Measurements from ENCODE around the gene SUN2. TPM values are rescaled to one million over a fixed set of nuclear protein-coding genes. Genes with fewer than 3 reads are reported as not detected.
A peak's percentile ranks its signal among the peaks of the same experiment; 100 is the strongest.

Gene SUN2
- total and polyA plus RNA-seq, 10 of the 15 experiments (the other 5 are each of a cell fraction or from before 2014, with no cell fraction given) = 0.18 to 107 (median 35.9) TPM

GRCh38 chr22:38712486-38713207 is 43.2 kb downstream of the SUN2 start:
- no peaks in the 10 kb centered on the region for H3K27me3 ChIP-seq (replicated peaks in 1 of 2; ENCODE audit: control insufficient read depth in 2 of 2, insufficient read depth in 2 of 2, low read length in 1 of 2)
- H3K4me3 ChIP-seq = no peak overlapping the region
- RAD21 ChIA-PET (ENCODE audit: unreplicated experiment) = no interaction called here
- no peak for ATAC-seq
- DNase-seq (ENCODE audit: low read depth, low spot score) = no peak
- H3K9me3 ChIP-seq (replicated peaks; ENCODE audit: control insufficient read depth, insufficient read depth, low read length) = no peaks in the 10 kb centered on the region
- H3K36me3 ChIP-seq (ENCODE audit: control insufficient read depth in 2 of 2, insufficient read depth in 2 of 2, low read length in 1 of 2) = peaks cover 21 to 32% of the 10 kb centered on the region in 2 experiments
- BruUV-seq (replicated peaks) = no TSS peak
- SMC1A ChIA-PET (ENCODE audit: uncharacterized antibody, unreplicated experiment) = interaction anchor here (1.2 to 1.5 kb wide), 2 partner anchors 12 to 15 kb away, joined by 3 to 5 read pairs; no protein-coding TSS in a partner anchor
- FAIRE-seq = no peak
- CTCF ChIA-PET = no interaction called here
- in situ Hi-C loops (cut with MboI) = no loop called here
- peaks cover 71% of the 10 kb centered on the region for H3K79me2 ChIP-seq (ENCODE audit: control insufficient read depth, insufficient read depth, low read length)
- peaks cover 17% of the 10 kb centered on the region for H3K4me1 ChIP-seq (ENCODE audit: control insufficient read depth, insufficient read depth, low read length)
- POLR2A ChIA-PET = interaction anchor here (1.7 kb wide), 1 partner anchor 16 kb away, joined by 4 read pairs; no protein-coding TSS in a partner anchor
- intact Hi-C loops (cut with micrococcal nuclease; ENCODE audit: unreplicated experiment) = no loop called here
- no peak overlapping the region for H3K9ac ChIP-seq (ENCODE audit: control insufficient read depth, insufficient read depth, low read length)
- H4K20me1 ChIP-seq (ENCODE audit: control insufficient read depth, insufficient read depth) = peaks cover 24% of the 10 kb centered on the region
- H3K27ac ChIP-seq (ENCODE audit: control insufficient read depth, insufficient read depth) = no peak overlapping the region
- no peak overlapping the region for H2AFZ ChIP-seq (ENCODE audit: control insufficient read depth, low read depth, low read length)
- H3K4me2 ChIP-seq (ENCODE audit: control insufficient read depth, insufficient read depth) = peak overlapping the region; percentile 8; the same call in 1 of the 2 replicates
- WGBS (ENCODE audit: insufficient coverage, insufficient replicate concordance, low lambda C conversion rate, missing lambda C conversion rate) = 94% methylated on average over 11 of the region's 11 CpGs
- no peak for TF ChIP-seq PAX5 (IDR thresholded peaks at IDR 0.05; ENCODE audit: borderline replicate concordance, low read depth, low read length)
- TF ChIP-seq ATF3 (IDR thresholded peaks at IDR 0.05; ENCODE audit: borderline replicate concordance, extremely low read depth, low read depth, low read length) = no peak
- TF ChIP-seq NBN (IDR thresholded peaks at IDR 0.05) = no peak
- TF ChIP-seq SIX5 (IDR thresholded peaks at IDR 0.05; ENCODE audit: low read depth, low read length, severe bottlenecking) = no peak
- TF ChIP-seq IKZF2 (IDR thresholded peaks at IDR 0.05) = no peak
- no peak for TF ChIP-seq MTA3 (IDR thresholded peaks at IDR 0.05; ENCODE audit: borderline replicate concordance, low read length)
- TF ChIP-seq BRCA1 (IDR thresholded peaks at IDR 0.05; ENCODE audit: low read depth, low read length) = no peak
- no peak for TF ChIP-seq CBFB (IDR thresholded peaks at IDR 0.05; ENCODE audit: low read depth)
- no peak for TF ChIP-seq RELA (IDR thresholded peaks at IDR 0.05; ENCODE audit: borderline replicate concordance, partially characterized antibody)
- no peak for TF ChIP-seq NR2C2 (IDR thresholded peaks at IDR 0.05; ENCODE audit: borderline replicate concordance, control insufficient read depth, insufficient read length, low read depth)
- TF ChIP-seq, protein P1, sequence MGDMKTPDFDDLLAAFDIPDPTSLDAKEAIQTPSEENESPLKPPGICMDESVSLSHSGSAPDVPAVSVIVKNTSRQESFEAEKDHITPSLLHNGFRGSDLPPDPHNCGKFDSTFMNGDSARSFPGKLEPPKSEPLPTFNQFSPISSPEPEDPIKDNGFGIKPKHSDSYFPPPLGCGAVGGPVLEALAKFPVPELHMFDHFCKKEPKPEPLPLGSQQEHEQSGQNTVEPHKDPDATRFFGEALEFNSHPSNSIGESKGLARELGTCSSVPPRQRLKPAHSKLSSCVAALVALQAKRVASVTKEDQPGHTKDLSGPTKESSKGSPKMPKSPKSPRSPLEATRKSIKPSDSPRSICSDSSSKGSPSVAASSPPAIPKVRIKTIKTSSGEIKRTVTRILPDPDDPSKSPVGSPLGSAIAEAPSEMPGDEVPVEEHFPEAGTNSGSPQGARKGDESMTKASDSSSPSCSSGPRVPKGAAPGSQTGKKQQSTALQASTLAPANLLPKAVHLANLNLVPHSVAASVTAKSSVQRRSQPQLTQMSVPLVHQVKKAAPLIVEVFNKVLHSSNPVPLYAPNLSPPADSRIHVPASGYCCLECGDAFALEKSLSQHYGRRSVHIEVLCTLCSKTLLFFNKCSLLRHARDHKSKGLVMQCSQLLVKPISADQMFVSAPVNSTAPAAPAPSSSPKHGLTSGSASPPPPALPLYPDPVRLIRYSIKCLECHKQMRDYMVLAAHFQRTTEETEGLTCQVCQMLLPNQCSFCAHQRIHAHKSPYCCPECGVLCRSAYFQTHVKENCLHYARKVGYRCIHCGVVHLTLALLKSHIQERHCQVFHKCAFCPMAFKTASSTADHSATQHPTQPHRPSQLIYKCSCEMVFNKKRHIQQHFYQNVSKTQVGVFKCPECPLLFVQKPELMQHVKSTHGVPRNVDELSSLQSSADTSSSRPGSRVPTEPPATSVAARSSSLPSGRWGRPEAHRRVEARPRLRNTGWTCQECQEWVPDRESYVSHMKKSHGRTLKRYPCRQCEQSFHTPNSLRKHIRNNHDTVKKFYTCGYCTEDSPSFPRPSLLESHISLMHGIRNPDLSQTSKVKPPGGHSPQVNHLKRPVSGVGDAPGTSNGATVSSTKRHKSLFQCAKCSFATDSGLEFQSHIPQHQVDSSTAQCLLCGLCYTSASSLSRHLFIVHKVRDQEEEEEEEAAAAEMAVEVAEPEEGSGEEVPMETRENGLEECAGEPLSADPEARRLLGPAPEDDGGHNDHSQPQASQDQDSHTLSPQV (IDR thresholded peaks at IDR 0.05) = no peak
- no peak for TF ChIP-seq MYB (IDR thresholded peaks at IDR 0.05; ENCODE audit: borderline replicate concordance, low read depth, low read length)
- no peak for TF ChIP-seq RAD51 (IDR thresholded peaks at IDR 0.05)
- no peak for TF ChIP-seq E4F1 (IDR thresholded peaks at IDR 0.05; ENCODE audit: borderline replicate concordance, partially characterized antibody)
- no peak for TF ChIP-seq RFX5 (IDR thresholded peaks at IDR 0.05; ENCODE audit: low read depth, low read length)
- no peak for TF ChIP-seq HSF1 (IDR thresholded peaks at IDR 0.05; ENCODE audit: low read depth, low read length)

Data from GM12878 (cell line).